GM12873 (cell line): Measurements from ENCODE around the gene ZNF732.

ENCODE experiments used
- CTCF ChIP-seq: IDR thresholded peaks from 2 replicates; pipeline ENCODE4 v1.5.1; 2012; ENCODE audit warnings: low read depth, mild to moderate bottlenecking, moderate library complexity, low read length, control low read depth; ENCODE audit not compliant: insufficient read depth; ENCODE audit errors: missing control alignments

Gene ZNF732

GRCh38 chr4:304969-305680, at the start of gene ZNF732:
TSS of gene ZNF732 (minus strand) at chr4:305474. CDS start at chr4:305310, 164 bp downstream.
- no peak for TF ChIP-seq CTCF

GRCh38 chr4:340011-340410, 34.7 kb upstream of the ZNF732 start:
- peak; percentile 26 for TF ChIP-seq CTCF

GRCh38 chr4:338759-339097, 33.5 kb upstream of the ZNF732 start:
- no peak for TF ChIP-seq CTCF

- TF ChIP-seq CTCF, result no peak
Measured at GRCh38 chr4:337932-338758, 32.9 kb upstream of the ZNF732 start.

GRCh38 chr4:337143-337931, 32.1 kb upstream of the ZNF732 start, which contains the start of gene ZNF141:
TSS of gene ZNF141 (plus strand) at chr4:337814. CDS start at chr4:337984, 170 bp downstream.
- TF ChIP-seq CTCF, result no peak

- TF ChIP-seq CTCF, result no peak
Measured at GRCh38 chr4:336893-337142, 31.5 kb upstream of the ZNF732 start.
